GM12878 (cell line): ENCODE data around the gene STRADB. TPM values are rescaled to one million over a fixed set of nuclear protein-coding genes. Genes with fewer than 3 reads are reported as not detected.

Source experiments
- ATAC-seq: fragments of 200-7000 bp; cut with Tn5 transposase; 3 replicates; pipeline ENCODE4 v1.9.1; 2020; ENCODE audit warnings: mild to moderate bottlenecking, moderate library complexity
- BruUV-seq: library from RNA; stranded (reverse); fragments of 400-500 nt; replicated peaks from 2 replicates; lab custom pipeline; 2021; lab: Mats Ljungman, UMichigan
- CTCF ChIA-PET: fragments of 300-600 bp; sonication (Branson Sonifier 250); formaldehyde crosslinking; extraction: SDS; loops from one replicate; lab custom pipeline; 2021; ENCODE audit warnings: inconsistent platforms; lab: Yijun Ruan, JAX
- POLR2A ChIA-PET: fragments of 350-600 bp; formaldehyde crosslinking; extraction: SDS; loops from one replicate; lab custom pipeline; 2021; ENCODE audit warnings: inconsistent platforms; lab: Charles Lee
- RAD21 ChIA-PET: fragments of 300-600 bp; sonication (Branson Sonifier 250); formaldehyde crosslinking; loops from one replicate; lab custom pipeline; 2023; ENCODE audit warnings: antibody characterized with exemption; ENCODE audit not compliant: unreplicated experiment; lab: Charles Lee
- SMC1A ChIA-PET: fragments of 300-600 bp; sonication (Branson Sonifier 250); formaldehyde crosslinking; loops from one replicate; lab custom pipeline; 2023; ENCODE audit not compliant: unreplicated experiment, uncharacterized antibody; lab: Charles Lee
- DNase-seq: peaks from one replicate; pipeline ENCODE4 v3.0.0-alpha.2; 2011; ENCODE audit warnings: low read depth, low spot score
- FAIRE-seq: peaks from 3 replicates; lab custom pipeline; 2011; peaks lifted over from hg19 to GRCh38; lab: Jason Lieb, UNC
- H2AFZ ChIP-seq: 2 replicates; pipeline ENCODE4 v1.6.0; 2011; ENCODE audit warnings: low read depth, low read length, control low read depth; ENCODE audit not compliant: control insufficient read depth
- H3K27ac ChIP-seq: 2 replicates; pipeline ENCODE4 v1.5.1; 2011; ENCODE audit warnings: control low read depth; ENCODE audit not compliant: control insufficient read depth, insufficient read depth
- H3K27me3 ChIP-seq, 2 experiments: replicated peaks in 1 of 2; 2 replicates each; pipeline versions ENCODE4 v1.6.0 to v1.6.1; 2011; ENCODE audit warnings: low read length in 1 of 2; ENCODE audit not compliant: control insufficient read depth in 2 of 2, insufficient read depth in 2 of 2
- H3K36me3 ChIP-seq, 2 experiments: 2 replicates each; pipeline ENCODE4 v1.5.1; 2011; ENCODE audit warnings: low read length in 1 of 2; ENCODE audit not compliant: control insufficient read depth in 2 of 2, insufficient read depth in 2 of 2
- H3K4me1 ChIP-seq: 2 replicates; pipeline ENCODE4 v1.6.1; 2011; ENCODE audit warnings: mild to moderate bottlenecking, low read length, moderate library complexity, mixed read lengths; ENCODE audit not compliant: control insufficient read depth, insufficient read depth
- H3K4me2 ChIP-seq: 2 replicates; pipeline ENCODE4 v1.6.0; 2011; ENCODE audit warnings: control low read depth; ENCODE audit not compliant: control insufficient read depth, insufficient read depth
- H3K4me3 ChIP-seq: fragments of 200-600 bp; sonication (generic); 2 replicates; pipeline ENCODE4 v1.5.1; 2016
- H3K79me2 ChIP-seq: 2 replicates; pipeline ENCODE4 v1.6.0; 2011; ENCODE audit warnings: low read length; ENCODE audit not compliant: control insufficient read depth, insufficient read depth
- H3K9ac ChIP-seq: 2 replicates; pipeline ENCODE4 v1.8.0; 2011; ENCODE audit warnings: low read length, control low read depth, mixed read lengths; ENCODE audit not compliant: control insufficient read depth, insufficient read depth
- H3K9me3 ChIP-seq: replicated peaks from 3 replicates; pipeline ENCODE4 v1.5.1; 2011; ENCODE audit warnings: mild to moderate bottlenecking, low read length; ENCODE audit not compliant: control insufficient read depth, insufficient read depth
- H4K20me1 ChIP-seq: 2 replicates; pipeline ENCODE4 v1.6.0; 2011; ENCODE audit not compliant: control insufficient read depth, insufficient read depth
- CHD1 ChIP-seq: IDR thresholded peaks from 2 replicates; pipeline ENCODE4 v1.6.1; 2012; ENCODE audit warnings: low read depth, low read length, improper control_type of control experiment
- DPF2 ChIP-seq: fragments of 450-650 bp; IDR thresholded peaks from 2 replicates; pipeline ENCODE4 v1.6.1; 2017; ENCODE audit warnings: mild to moderate bottlenecking
- GABPA ChIP-seq: IDR thresholded peaks from 2 replicates; pipeline ENCODE4 v1.6.1; 2014; ENCODE audit warnings: antibody characterized with exemption, low read depth, mild to moderate bottlenecking, inconsistent platforms
- HDAC6 ChIP-seq: fragments of 200-600 bp; sonication (generic); IDR thresholded peaks from one replicate; pipeline ENCODE4 v1.8.0; 2017; ENCODE audit warnings: antibody characterized with exemption; ENCODE audit not compliant: unreplicated experiment
- LARP7 ChIP-seq: fragments of 450-650 bp; IDR thresholded peaks from 2 replicates; pipeline ENCODE4 v1.6.1; 2017; ENCODE audit warnings: mild to moderate bottlenecking
- NBN ChIP-seq: fragments of 450-650 bp; IDR thresholded peaks from 2 replicates; pipeline ENCODE4 v1.6.1; 2016
- RAD51 ChIP-seq: fragments of 450-650 bp; IDR thresholded peaks from 2 replicates; pipeline ENCODE4 v1.6.1; 2016; ENCODE audit warnings: moderate library complexity, mild to moderate bottlenecking, inconsistent platforms
- RFX5 ChIP-seq: IDR thresholded peaks from 2 replicates; pipeline ENCODE4 v1.6.1; 2011; ENCODE audit warnings: low read depth, low read length, improper control_type of control experiment
- SIX5 ChIP-seq: IDR thresholded peaks from 2 replicates; pipeline ENCODE4 v1.6.1; 2011; ENCODE audit warnings: mild to moderate bottlenecking, low read depth, low read length, moderate library complexity; ENCODE audit not compliant: severe bottlenecking
- SREBF2 ChIP-seq: IDR thresholded peaks from 2 replicates; pipeline ENCODE4 v1.6.1; 2012; ENCODE audit warnings: mild to moderate bottlenecking, low read length
- TCF3 ChIP-seq: IDR thresholded peaks from 2 replicates; pipeline ENCODE4 v1.6.1; 2012; ENCODE audit warnings: low read depth, mild to moderate bottlenecking, low read length, borderline replicate concordance; ENCODE audit not compliant: insufficient read depth
- TCF7 ChIP-seq: IDR thresholded peaks from 2 replicates; pipeline ENCODE4 v1.6.1; 2014; ENCODE audit warnings: antibody characterized with exemption, borderline replicate concordance
- YBX1 ChIP-seq: fragments of 450-650 bp; IDR thresholded peaks from 2 replicates; pipeline ENCODE4 v1.6.1; 2016; ENCODE audit warnings: antibody characterized with exemption
- WGBS: methylation state at CpG from one replicate; pipeline ENCODE4 v1.1.6; 2016; ENCODE audit warnings: low lambda C conversion rate; ENCODE audit not compliant: insufficient replicate concordance, insufficient coverage; ENCODE audit errors: missing lambda C conversion rate; 5-methylcytosine and 5-hydroxymethylcytosine counted together
- in situ Hi-C: fragments of 300-500 bp; cut with MboI; formaldehyde crosslinking; loops from 9 replicates; pipeline ENCODE4 v1.14.3; 2018; ENCODE audit warnings: mixed read lengths
- intact Hi-C: fragments of 100-400 bp; cut with micrococcal nuclease; formaldehyde crosslinking; loops from one replicate; pipeline ENCODE4 v1.14.2; 2022; ENCODE audit not compliant: unreplicated experiment
- polyA plus RNA-seq, 11 experiments: library from polyadenylated mRNA; depleted of rRNA in 4 of 11; unstranded in 6 of 11; stranded (reverse) in 5 of 11; fragments of >200 nt; fragmentation: Nextera tagmentation in 4 of 11; fragmentation: Illumina TruSeq in 1 of 11; extraction: Ambion mirVana in 4 of 11; extraction: Trizol in 1 of 11; gene quantifications; 1 replicate in 1 of 11; 2 replicates in 10 of 11; pipeline versions ENCODE4 v1.2.1 to v1.2.3, GENCODE V29; 2011 to 2016; ENCODE audit warnings: inconsistent platforms in 2 of 11, missing spikeins in 2 of 11, low read depth in 1 of 11
- total RNA-seq, 4 experiments: library from RNA; depleted of rRNA in 3 of 4; stranded (reverse); fragments of >200 nt in 3 of 4; fragmentation: Illumina TruSeq in 1 of 4; extraction: Trizol in 1 of 4; gene quantifications; 2 replicates each; pipeline versions ENCODE4 v1.2.1 to v1.2.3, GENCODE V29; 2013 to 2021
- TF ChIP-seq, protein P1 (sequence below): fragments of 150-350 bp; IDR thresholded peaks from 2 replicates; pipeline ENCODE4 v1.6.1; 2014; ENCODE audit warnings: mild to moderate bottlenecking, low read depth, low read length
- TF ChIP-seq, protein P2 (sequence below): fragments of 450-650 bp; IDR thresholded peaks from 2 replicates; pipeline ENCODE4 v1.6.1; 2017; ENCODE audit warnings: mild to moderate bottlenecking, moderate library complexity
- TF ChIP-seq, protein P3 (sequence below): IDR thresholded peaks from 2 replicates; pipeline ENCODE4 v1.6.1; 2011; ENCODE audit warnings: borderline replicate concordance, low read depth, mild to moderate bottlenecking, moderate library complexity, mixed read lengths, low read length; ENCODE audit not compliant: insufficient read depth; ENCODE audit errors: extremely low read length

The STRADB gene
- total and polyA plus RNA-seq, 10 of the 15 experiments (the other 5 are each of a cell fraction or from before 2014, with no cell fraction given), result 7.6 to 58.3 (median 32.2) TPM

DNA sequence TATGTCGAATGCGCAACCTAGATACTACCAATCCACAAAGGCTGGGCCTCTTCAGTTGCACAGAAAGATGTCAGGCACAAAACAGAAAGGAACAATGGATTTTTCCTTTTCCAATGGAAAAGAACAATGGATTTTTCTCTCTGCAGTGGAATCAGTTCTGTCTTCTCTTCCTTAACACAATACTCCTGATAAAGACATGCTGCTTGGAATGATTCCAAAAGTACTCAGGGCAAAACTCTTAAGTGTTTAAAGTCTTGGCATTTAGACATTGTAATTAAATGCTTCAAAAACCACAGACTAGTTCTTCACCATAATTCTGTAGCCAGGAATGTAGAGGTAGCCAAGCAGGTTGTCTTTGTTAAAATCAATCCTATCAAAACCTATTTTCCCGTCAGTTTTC is 47.7 kb upstream of the STRADB start:
- intact Hi-C loops, result no loop called here
- 96% methylated on average over 3 of the region's 3 CpGs for WGBS
- RAD21 ChIA-PET, result no interaction called here

More for the DNA sequence above, 47.7 kb upstream of the STRADB start:
- ChIA-PET CTCF (interaction anchor here (1.0 kb wide), 1 partner anchor 39 kb away, joined by 3 read pairs; no protein-coding TSS in a partner anchor), POLR2A (interaction anchor here (1.1 kb wide), 1 partner anchor 18 kb away, joined by 3 read pairs; no protein-coding TSS in a partner anchor), SMC1A (interaction anchor here (1.8 to 2.8 kb wide), 3 partner anchors 9 to 48 kb away, joined by 6 to 10 read pairs (median 7); partner anchors contain the start of genes STRADB and TRAK2)
- no peak for FAIRE-seq
- in situ Hi-C loops, result no loop called here
- DNase-seq, result no peak
- Histone ChIP-seq H3K9me3 (no peaks in the 10 kb centered on the region), H3K36me3 (peaks cover 0 to 3% of the 10 kb centered on the region in 2 experiments; a peak in 1 of 4 replicates), H3K9ac (no peak overlapping the region), H4K20me1 (no peaks in the 10 kb centered on the region), H3K79me2 (no peaks in the 10 kb centered on the region), H3K27me3 (no peaks in the 10 kb centered on the region), H2AFZ (no peak overlapping the region), H3K4me2 (no peak overlapping the region), H3K27ac (no peak overlapping the region), H3K4me3 (no peak overlapping the region), H3K4me1 (no peaks in the 10 kb centered on the region)
- no peak for TF ChIP-seq YBX1
- no peak for TF ChIP-seq RAD51
- TF ChIP-seq DPF2, result no peak
- TF ChIP-seq SREBF2, result no peak
- no peak for TF ChIP-seq RFX5
- no peak for TF ChIP-seq CHD1
- TF ChIP-seq SIX5, result no peak
- TF ChIP-seq, protein P1, sequence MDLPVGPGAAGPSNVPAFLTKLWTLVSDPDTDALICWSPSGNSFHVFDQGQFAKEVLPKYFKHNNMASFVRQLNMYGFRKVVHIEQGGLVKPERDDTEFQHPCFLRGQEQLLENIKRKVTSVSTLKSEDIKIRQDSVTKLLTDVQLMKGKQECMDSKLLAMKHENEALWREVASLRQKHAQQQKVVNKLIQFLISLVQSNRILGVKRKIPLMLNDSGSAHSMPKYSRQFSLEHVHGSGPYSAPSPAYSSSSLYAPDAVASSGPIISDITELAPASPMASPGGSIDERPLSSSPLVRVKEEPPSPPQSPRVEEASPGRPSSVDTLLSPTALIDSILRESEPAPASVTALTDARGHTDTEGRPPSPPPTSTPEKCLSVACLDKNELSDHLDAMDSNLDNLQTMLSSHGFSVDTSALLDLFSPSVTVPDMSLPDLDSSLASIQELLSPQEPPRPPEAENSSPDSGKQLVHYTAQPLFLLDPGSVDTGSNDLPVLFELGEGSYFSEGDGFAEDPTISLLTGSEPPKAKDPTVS, result no peak
- TF ChIP-seq, protein P2, sequence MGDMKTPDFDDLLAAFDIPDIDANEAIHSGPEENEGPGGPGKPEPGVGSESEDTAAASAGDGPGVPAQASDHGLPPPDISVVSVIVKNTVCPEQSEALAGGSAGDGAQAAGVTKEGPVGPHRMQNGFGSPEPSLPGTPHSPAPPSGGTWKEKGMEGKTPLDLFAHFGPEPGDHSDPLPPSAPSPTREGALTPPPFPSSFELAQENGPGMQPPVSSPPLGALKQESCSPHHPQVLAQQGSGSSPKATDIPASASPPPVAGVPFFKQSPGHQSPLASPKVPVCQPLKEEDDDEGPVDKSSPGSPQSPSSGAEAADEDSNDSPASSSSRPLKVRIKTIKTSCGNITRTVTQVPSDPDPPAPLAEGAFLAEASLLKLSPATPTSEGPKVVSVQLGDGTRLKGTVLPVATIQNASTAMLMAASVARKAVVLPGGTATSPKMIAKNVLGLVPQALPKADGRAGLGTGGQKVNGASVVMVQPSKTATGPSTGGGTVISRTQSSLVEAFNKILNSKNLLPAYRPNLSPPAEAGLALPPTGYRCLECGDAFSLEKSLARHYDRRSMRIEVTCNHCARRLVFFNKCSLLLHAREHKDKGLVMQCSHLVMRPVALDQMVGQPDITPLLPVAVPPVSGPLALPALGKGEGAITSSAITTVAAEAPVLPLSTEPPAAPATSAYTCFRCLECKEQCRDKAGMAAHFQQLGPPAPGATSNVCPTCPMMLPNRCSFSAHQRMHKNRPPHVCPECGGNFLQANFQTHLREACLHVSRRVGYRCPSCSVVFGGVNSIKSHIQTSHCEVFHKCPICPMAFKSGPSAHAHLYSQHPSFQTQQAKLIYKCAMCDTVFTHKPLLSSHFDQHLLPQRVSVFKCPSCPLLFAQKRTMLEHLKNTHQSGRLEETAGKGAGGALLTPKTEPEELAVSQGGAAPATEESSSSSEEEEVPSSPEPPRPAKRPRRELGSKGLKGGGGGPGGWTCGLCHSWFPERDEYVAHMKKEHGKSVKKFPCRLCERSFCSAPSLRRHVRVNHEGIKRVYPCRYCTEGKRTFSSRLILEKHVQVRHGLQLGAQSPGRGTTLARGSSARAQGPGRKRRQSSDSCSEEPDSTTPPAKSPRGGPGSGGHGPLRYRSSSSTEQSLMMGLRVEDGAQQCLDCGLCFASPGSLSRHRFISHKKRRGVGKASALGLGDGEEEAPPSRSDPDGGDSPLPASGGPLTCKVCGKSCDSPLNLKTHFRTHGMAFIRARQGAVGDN, result no peak
- no peak for TF ChIP-seq TCF7
- TF ChIP-seq, protein P3, sequence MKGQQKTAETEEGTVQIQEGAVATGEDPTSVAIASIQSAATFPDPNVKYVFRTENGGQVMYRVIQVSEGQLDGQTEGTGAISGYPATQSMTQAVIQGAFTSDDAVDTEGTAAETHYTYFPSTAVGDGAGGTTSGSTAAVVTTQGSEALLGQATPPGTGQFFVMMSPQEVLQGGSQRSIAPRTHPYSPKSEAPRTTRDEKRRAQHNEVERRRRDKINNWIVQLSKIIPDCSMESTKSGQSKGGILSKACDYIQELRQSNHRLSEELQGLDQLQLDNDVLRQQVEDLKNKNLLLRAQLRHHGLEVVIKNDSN, result no peak
- TF ChIP-seq GABPA, result no peak
- no peak for TF ChIP-seq NBN
- TF ChIP-seq TCF3, result no peak
- no peak for TF ChIP-seq HDAC6
- TF ChIP-seq LARP7, result no peak
- ATAC-seq, result no peak
- no TSS peak for BruUV-seq
